Endodermal cell (in vitro differentiated cells): Measurements from ENCODE around the gene UNC80. TPM values are rescaled to one million over a fixed set of nuclear protein-coding genes. Genes with fewer than 3 reads are reported as not detected.
A peak's percentile ranks its signal among the peaks of the same experiment; 100 is the strongest.

ENCODE experiments used
- DNase-seq: peaks from one replicate; pipeline ENCODE4 v3.0.0-alpha.2; 2017
- H3K27ac ChIP-seq: 2 replicates; pipeline ENCODE4 v1.5.1; 2013; ENCODE audit warnings: mild to moderate bottlenecking, low read depth, low read length, moderate library complexity
- H3K27me3 ChIP-seq: 2 replicates; pipeline ENCODE4 v1.6.1; 2013; ENCODE audit warnings: mild to moderate bottlenecking, low read length, moderate library complexity; ENCODE audit not compliant: insufficient read depth, control insufficient read depth, poor library complexity, severe bottlenecking
- H3K36me3 ChIP-seq: 2 replicates; pipeline ENCODE4 v1.7.0; 2013; ENCODE audit warnings: mild to moderate bottlenecking, low read length, moderate library complexity; ENCODE audit not compliant: control insufficient read depth, insufficient read depth
- H3K4me1 ChIP-seq: one replicate; pipeline ENCODE4 v1.7.0; 2013; ENCODE audit warnings: low read length; ENCODE audit not compliant: control insufficient read depth, insufficient read depth
- H3K4me3 ChIP-seq: 2 replicates; pipeline ENCODE4 v1.5.1; 2013; ENCODE audit warnings: mild to moderate bottlenecking, low read length, moderate library complexity
- H3K9ac ChIP-seq: 2 replicates; pipeline ENCODE4 v1.6.1; 2013; ENCODE audit warnings: mild to moderate bottlenecking, low read length, moderate library complexity; ENCODE audit not compliant: poor library complexity, severe bottlenecking; ENCODE audit errors: extremely low read depth
- H3K9me3 ChIP-seq: 2 replicates; pipeline ENCODE4 v1.6.1; 2013; ENCODE audit warnings: mild to moderate bottlenecking, low read length, moderate library complexity; ENCODE audit not compliant: control insufficient read depth
- H3K27ac Mint-ChIP-seq: 2 replicates; pipeline ENCODE4 v1.8.0; 2020; ENCODE audit warnings: mixed read lengths
- H3K27me3 Mint-ChIP-seq: 2 replicates; pipeline ENCODE4 v1.8.0; 2021; ENCODE audit warnings: mild to moderate bottlenecking, mixed read lengths; ENCODE audit not compliant: insufficient read depth
- H3K36me3 Mint-ChIP-seq: 2 replicates; pipeline ENCODE4 v1.8.0; 2020; ENCODE audit warnings: low read depth, mixed read lengths
- H3K4me1 Mint-ChIP-seq: 2 replicates; pipeline ENCODE4 v1.8.0; 2020; ENCODE audit warnings: mixed read lengths
- H3K4me3 Mint-ChIP-seq: 2 replicates; pipeline ENCODE4 v1.8.0; 2020; ENCODE audit warnings: mild to moderate bottlenecking, moderate library complexity, mixed read lengths
- H3K9me3 Mint-ChIP-seq: 2 replicates; pipeline ENCODE4 v1.8.0; 2020; ENCODE audit warnings: mild to moderate bottlenecking, mixed read lengths
- WGBS, 2 experiments: methylation state at CpG; one replicate each; pipeline versions ENCODE4 v1.1.5 to v1.1.7; 2013; ENCODE audit warnings: missing lambda C conversion rate in 2 of 2, mixed read lengths in 1 of 2; ENCODE audit not compliant: insufficient coverage in 1 of 2, insufficient read length in 1 of 2; 5-methylcytosine and 5-hydroxymethylcytosine counted together
- total RNA-seq, 2 donors: library from RNA; stranded (reverse); fragmentation: NEBNext Ultra II Directional in 1 of 2; extraction: Animal tissue kit (Norgen Biotek cat#: 25700) in 1 of 2; gene quantifications; 2 replicates in 1 of 2; 3 replicates in 1 of 2; pipeline ENCODE4 v1.2.1, GENCODE V29; 2021
- TF ChIP-seq, protein P1 (sequence below): fragments of 200-600 bp; sonication (generic); conservative IDR thresholded peaks from 2 replicates; pipeline ENCODE4 v1.5.0; 2021; ENCODE audit warnings: antibody characterized with exemption, mild to moderate bottlenecking

The UNC80 gene
- total RNA-seq, 2 donors from 2014 or later, result 0.15 to 0.55 TPM

DNA sequence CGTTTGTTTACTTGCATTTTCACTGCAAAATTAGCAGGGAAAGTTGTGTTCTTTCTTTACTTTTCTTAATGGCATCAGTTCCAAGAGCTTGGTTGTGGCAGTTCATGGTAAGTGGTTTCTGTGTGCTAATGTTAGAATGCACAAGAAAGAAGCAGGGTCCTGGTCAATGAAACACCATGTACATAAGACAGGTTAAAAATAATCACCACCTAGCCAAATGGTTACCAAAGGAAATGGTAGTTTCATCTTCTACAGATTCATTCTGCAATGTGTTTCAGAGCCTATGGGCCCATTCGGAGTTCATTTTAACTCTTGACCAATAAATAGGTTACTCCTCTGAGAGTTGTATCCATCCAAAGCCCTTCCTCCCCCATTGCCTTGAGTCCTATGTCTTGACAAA, 212.7 kb downstream of the UNC80 start:
- no peaks in the 10 kb centered on the region for H3K9me3 Mint-ChIP-seq
- H3K36me3 Mint-ChIP-seq, result no peaks in the 10 kb centered on the region
- H3K27ac Mint-ChIP-seq, result no peak overlapping the region
- H3K9ac ChIP-seq, result no peak overlapping the region
- no peaks in the 10 kb centered on the region for H3K9me3 ChIP-seq
- peaks cover 9% of the 10 kb centered on the region for H3K27me3 Mint-ChIP-seq
- peaks cover 12% of the 10 kb centered on the region for H3K4me1 ChIP-seq
- no peak overlapping the region for H3K4me3 Mint-ChIP-seq
- H3K27ac ChIP-seq, result no peak overlapping the region
- WGBS, 2 experiments, result 88 to 95% methylated on average over 2 of the region's 2 CpGs
- peaks cover 33% of the 10 kb centered on the region for H3K4me1 Mint-ChIP-seq
- DNase-seq, result no peak
- TF ChIP-seq, protein P1, sequence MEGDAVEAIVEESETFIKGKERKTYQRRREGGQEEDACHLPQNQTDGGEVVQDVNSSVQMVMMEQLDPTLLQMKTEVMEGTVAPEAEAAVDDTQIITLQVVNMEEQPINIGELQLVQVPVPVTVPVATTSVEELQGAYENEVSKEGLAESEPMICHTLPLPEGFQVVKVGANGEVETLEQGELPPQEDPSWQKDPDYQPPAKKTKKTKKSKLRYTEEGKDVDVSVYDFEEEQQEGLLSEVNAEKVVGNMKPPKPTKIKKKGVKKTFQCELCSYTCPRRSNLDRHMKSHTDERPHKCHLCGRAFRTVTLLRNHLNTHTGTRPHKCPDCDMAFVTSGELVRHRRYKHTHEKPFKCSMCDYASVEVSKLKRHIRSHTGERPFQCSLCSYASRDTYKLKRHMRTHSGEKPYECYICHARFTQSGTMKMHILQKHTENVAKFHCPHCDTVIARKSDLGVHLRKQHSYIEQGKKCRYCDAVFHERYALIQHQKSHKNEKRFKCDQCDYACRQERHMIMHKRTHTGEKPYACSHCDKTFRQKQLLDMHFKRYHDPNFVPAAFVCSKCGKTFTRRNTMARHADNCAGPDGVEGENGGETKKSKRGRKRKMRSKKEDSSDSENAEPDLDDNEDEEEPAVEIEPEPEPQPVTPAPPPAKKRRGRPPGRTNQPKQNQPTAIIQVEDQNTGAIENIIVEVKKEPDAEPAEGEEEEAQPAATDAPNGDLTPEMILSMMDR, result no peak
- no peaks in the 10 kb centered on the region for H3K36me3 ChIP-seq
- H3K4me3 ChIP-seq, result no peak overlapping the region
- H3K27me3 ChIP-seq, result peaks cover 14% of the 10 kb centered on the region

DNA sequence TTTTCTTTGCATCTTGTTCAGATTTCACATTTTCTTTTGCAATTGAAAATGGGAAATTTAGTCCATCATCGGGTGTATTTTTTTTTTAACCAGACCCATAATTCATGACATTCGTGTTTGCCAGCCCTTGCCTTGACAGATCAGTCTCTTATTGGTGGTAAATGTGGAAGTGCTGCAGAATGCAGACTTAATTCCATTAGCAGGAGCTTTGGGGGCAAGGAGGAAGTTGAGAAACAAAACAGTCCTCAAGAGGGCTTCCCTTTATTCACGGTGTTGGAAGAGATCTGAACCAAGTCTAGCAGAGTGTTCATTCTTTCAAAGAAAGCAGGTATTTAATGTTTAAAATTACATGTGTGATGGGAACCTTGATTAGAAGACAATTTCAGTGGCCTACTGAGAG, 214.2 kb downstream of the UNC80 start:
- 53 to 80% methylated on average over 1 to 3 of the region's 3 CpGs for WGBS, 2 experiments
- Histone ChIP-seq H3K27ac (no peak overlapping the region), H3K4me3 (peak overlapping the region; percentile 29), H3K4me1 (peaks cover 12% of the 10 kb centered on the region), H3K9me3 (no peaks in the 10 kb centered on the region), H3K36me3 (no peaks in the 10 kb centered on the region), H3K9ac (no peak overlapping the region), H3K27me3 (peaks cover 30% of the 10 kb centered on the region)
- TF ChIP-seq, protein P1, result no peak
- Mint-ChIP-seq H3K4me1 (peaks cover 31% of the 10 kb centered on the region), H3K4me3 (peak overlapping the region; percentile 20), H3K9me3 (no peaks in the 10 kb centered on the region), H3K36me3 (no peaks in the 10 kb centered on the region), H3K27me3 (peaks cover 24% of the 10 kb centered on the region), H3K27ac (peak overlapping the region; percentile 70)
- no peak for DNase-seq

DNA sequence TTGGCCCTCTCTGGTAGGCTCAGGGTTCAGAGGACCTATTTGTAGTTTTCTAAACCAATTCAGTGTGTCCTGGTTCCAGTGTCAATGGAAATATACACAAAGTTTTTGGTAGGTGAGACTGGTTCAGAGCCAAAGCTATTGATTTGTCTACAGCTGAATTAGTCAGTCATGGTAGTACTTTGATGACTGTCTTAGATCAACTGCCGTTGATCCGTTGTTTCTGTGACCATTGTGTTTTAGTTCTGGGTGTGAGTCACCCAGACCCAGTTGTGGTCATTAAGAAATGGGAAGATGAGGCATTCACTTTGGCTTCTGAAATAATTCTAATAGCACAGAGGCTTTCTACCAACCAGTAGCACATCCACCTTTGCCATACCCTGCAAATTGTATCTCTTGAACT, 214.8 kb downstream of the UNC80 start:
- TF ChIP-seq, protein P1, result no peak
- Mint-ChIP-seq H3K27ac (peak overlapping the region; percentile 31), H3K9me3 (no peaks in the 10 kb centered on the region), H3K4me1 (peaks cover 31% of the 10 kb centered on the region), H3K27me3 (peaks cover 28% of the 10 kb centered on the region), H3K4me3 (no peak overlapping the region), H3K36me3 (no peaks in the 10 kb centered on the region)
- DNase-seq, result no peak
- peaks cover 35% of the 10 kb centered on the region for H3K27me3 ChIP-seq
- H3K36me3 ChIP-seq, result no peaks in the 10 kb centered on the region
- H3K9me3 ChIP-seq, result no peaks in the 10 kb centered on the region
- H3K4me3 ChIP-seq, result peak overlapping the region; percentile 29
- H3K4me1 ChIP-seq, result peaks cover 12% of the 10 kb centered on the region
- whole genome bisulfite sequencing, 2 experiments, result 85 to 96% methylated on average over 2 of the region's 2 CpGs
- no peak overlapping the region for H3K27ac ChIP-seq
- no peak overlapping the region for H3K9ac ChIP-seq
